Measurements from ENCODE around the gene NFILZ.

The NFILZ gene

DNA sequence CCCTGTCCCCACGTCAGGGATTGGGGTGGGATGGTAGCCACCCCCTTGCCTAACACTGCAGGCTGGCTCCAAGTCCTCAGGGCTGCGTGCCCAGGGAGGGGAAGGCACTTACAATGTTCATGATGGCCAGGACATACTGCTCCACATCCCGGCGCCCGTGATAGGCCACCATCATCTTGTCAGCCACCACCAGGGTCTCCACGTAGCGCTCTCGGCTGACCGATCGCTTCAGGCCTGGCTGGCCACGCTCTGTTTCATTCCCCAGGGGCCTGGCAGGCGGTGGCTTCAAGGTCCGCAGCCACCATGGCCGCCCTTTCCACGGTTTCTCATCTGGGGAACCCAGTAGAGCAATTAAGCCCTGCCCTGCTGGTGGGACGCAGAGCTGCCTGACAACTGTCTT lies 29.6 kb upstream of the NFILZ start:
- H3K9me3 ChIP-seq (ENCODE audit: control insufficient read depth, insufficient read depth, low read length): no peaks in the 10 kb centered on the region
- no peak overlapping the region for H3K9ac ChIP-seq (ENCODE audit: low read depth, low read length)
- no peak overlapping the region for H3K4me3 ChIP-seq (ENCODE audit: low read depth, low read length)
- H3K36me3 ChIP-seq (ENCODE audit: control insufficient read depth, insufficient read depth, low read length): peaks cover 8% of the 10 kb centered on the region
- no peaks in the 10 kb centered on the region for H3K4me1 ChIP-seq (ENCODE audit: control insufficient read depth, insufficient read depth, low read length)
- H3K27me3 ChIP-seq (ENCODE audit: control insufficient read depth, insufficient read depth, low read length): no peaks in the 10 kb centered on the region

DNA sequence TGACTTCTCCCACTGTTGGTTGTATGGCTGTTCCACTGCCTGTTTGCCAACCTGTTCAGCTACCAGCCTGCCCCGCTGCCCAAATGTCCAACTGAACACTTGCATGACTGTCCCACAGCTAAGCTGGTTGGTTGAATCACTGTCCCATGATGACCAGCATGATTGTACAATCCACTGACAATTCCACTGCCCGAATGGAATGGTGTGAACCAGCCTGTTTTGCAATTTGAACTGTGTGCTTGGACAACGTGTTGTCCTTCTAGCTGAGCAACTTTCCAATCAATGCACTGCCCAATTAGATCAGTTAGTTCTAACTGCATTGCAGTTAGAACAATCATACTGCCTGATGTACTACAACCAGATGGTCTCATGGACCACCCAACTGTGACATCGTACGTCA lies 28.6 kb upstream of the NFILZ start:
- H3K4me3 ChIP-seq (ENCODE audit: low read depth, low read length): no peak overlapping the region
- peaks cover 4% of the 10 kb centered on the region for H3K36me3 ChIP-seq (ENCODE audit: control insufficient read depth, insufficient read depth, low read length)
- H3K4me1 ChIP-seq (ENCODE audit: control insufficient read depth, insufficient read depth, low read length): no peaks in the 10 kb centered on the region
- no peak overlapping the region for H3K9ac ChIP-seq (ENCODE audit: low read depth, low read length)
- H3K27me3 ChIP-seq (ENCODE audit: control insufficient read depth, insufficient read depth, low read length): no peaks in the 10 kb centered on the region
- no peaks in the 10 kb centered on the region for H3K9me3 ChIP-seq (ENCODE audit: control insufficient read depth, insufficient read depth, low read length)

DNA sequence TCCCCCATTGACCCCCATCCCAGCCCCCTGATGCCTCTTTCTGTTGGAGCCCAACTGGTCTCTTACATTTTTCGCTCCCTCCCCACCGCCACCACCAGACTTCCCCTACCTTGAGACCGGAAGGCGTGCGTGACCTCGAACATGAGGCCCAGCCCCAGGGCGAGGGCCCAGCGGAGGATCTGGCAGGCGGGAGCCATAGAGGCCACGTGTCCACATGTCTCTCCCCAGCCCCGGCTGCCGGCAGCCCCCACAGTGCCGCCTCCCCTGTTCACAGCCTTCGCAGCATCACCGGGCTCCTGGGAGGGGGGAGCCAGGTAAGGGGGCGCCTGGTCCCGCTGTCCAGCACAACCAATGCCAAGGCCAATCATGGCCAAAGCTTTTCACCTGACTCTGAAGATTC lies 24.9 kb upstream of the NFILZ start:
- Histone ChIP-seq H3K27me3 (ENCODE audit: control insufficient read depth, insufficient read depth, low read length) (no peaks in the 10 kb centered on the region), H3K9ac (ENCODE audit: low read depth, low read length) (no peak overlapping the region), H3K36me3 (ENCODE audit: control insufficient read depth, insufficient read depth, low read length) (peaks cover 4% of the 10 kb centered on the region), H3K4me1 (ENCODE audit: control insufficient read depth, insufficient read depth, low read length) (peaks cover 9% of the 10 kb centered on the region), H3K4me3 (ENCODE audit: low read depth, low read length) (no peak overlapping the region), H3K9me3 (ENCODE audit: control insufficient read depth, insufficient read depth, low read length) (no peaks in the 10 kb centered on the region)

DNA sequence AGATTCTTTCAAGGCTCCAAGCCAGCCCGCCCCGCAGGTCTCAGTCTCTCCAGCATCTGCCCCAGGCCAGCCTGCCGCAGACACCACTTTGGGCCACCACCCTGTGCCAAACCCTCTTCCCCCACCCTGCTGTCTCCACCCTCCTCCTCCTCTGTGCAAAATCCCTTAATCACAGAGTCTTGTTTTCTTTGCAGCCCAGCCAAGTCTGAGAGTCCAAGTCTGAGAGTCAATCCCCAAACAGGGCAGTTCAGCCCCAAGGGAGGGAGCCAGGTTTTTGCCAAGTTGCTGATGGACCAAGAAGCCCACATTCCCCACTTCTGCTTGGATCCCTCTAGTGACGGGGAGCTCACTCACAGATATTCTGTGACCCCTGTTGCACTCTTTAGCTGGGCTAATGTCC lies 23.0 kb upstream of the NFILZ start:
- Histone ChIP-seq H3K9ac (ENCODE audit: low read depth, low read length) (no peak overlapping the region), H3K9me3 (ENCODE audit: control insufficient read depth, insufficient read depth, low read length) (no peaks in the 10 kb centered on the region), H3K27me3 (ENCODE audit: control insufficient read depth, insufficient read depth, low read length) (no peaks in the 10 kb centered on the region), H3K4me1 (ENCODE audit: control insufficient read depth, insufficient read depth, low read length) (peaks cover 14% of the 10 kb centered on the region), H3K4me3 (ENCODE audit: low read depth, low read length) (no peak overlapping the region), H3K36me3 (ENCODE audit: control insufficient read depth, insufficient read depth, low read length) (no peaks in the 10 kb centered on the region)

DNA sequence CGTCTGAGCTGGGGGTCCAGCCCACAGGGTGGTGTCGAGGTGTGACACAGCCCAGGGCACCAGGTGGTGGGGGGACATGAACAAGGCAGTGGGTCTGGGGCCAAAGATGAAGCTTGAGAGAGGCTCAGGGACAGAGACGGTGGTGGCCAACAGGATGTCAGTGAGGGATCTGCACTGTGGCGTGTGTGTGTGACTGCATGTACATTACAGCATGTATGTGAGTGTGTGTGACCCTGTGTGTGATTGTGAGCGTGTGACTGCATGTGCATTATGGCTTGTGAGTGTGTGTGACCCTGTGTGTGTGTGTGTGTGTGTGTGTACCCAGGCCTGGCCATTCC lies 21.5 kb upstream of the NFILZ start:
- H3K4me3 ChIP-seq (ENCODE audit: low read depth, low read length): peak overlapping the region; percentile 95
- no peaks in the 10 kb centered on the region for H3K9me3 ChIP-seq (ENCODE audit: control insufficient read depth, insufficient read depth, low read length)
- H3K9ac ChIP-seq (ENCODE audit: low read depth, low read length): no peak overlapping the region
- no peaks in the 10 kb centered on the region for H3K36me3 ChIP-seq (ENCODE audit: control insufficient read depth, insufficient read depth, low read length)
- H3K4me1 ChIP-seq (ENCODE audit: control insufficient read depth, insufficient read depth, low read length): peaks cover 14% of the 10 kb centered on the region
- H3K27me3 ChIP-seq (ENCODE audit: control insufficient read depth, insufficient read depth, low read length): no peaks in the 10 kb centered on the region

DNA sequence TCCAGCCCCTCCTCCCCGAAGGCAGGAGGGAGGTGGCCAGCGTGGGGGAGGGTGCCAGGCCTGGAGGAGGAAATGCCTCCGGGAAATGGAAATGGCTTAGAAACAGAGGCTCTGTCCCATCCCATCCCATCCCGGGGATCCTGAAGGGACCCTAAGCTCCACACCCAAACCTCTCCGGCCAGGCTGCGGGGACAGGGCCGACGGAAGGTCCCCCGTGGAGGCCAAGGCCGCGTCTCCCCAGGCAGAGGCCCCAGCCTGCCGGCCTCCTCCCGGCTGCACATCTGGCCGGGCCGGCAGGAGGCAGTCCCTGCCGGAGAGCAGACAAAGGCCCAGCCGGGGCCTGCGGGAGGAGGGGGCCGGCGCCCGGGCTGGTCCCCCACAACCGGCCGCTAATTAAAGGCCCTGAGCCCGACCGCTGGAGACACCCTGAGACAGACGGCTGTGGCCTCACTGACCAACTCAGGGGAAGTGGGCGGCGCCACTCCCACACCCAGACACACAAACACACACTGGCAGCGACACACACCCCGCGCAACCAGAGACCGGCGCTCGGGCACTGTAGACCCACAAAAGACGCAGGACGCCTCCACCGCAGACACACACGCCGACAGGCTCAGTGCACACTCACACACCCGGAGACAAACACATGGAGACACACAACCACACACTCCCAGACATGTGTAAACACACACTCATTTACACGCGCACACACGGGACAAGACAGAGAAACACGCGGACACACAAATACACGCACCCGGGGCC lies 21.0 kb upstream of the NFILZ start:
- H3K9me3 ChIP-seq (ENCODE audit: control insufficient read depth, insufficient read depth, low read length): no peaks in the 10 kb centered on the region
- H3K36me3 ChIP-seq (ENCODE audit: control insufficient read depth, insufficient read depth, low read length): no peaks in the 10 kb centered on the region
- peak overlapping the region; percentile 95 for H3K4me3 ChIP-seq (ENCODE audit: low read depth, low read length)
- peaks cover 14% of the 10 kb centered on the region for H3K4me1 ChIP-seq (ENCODE audit: control insufficient read depth, insufficient read depth, low read length)
- no peaks in the 10 kb centered on the region for H3K27me3 ChIP-seq (ENCODE audit: control insufficient read depth, insufficient read depth, low read length)
- H3K9ac ChIP-seq (ENCODE audit: low read depth, low read length): peak overlapping the region; percentile 87

DNA sequence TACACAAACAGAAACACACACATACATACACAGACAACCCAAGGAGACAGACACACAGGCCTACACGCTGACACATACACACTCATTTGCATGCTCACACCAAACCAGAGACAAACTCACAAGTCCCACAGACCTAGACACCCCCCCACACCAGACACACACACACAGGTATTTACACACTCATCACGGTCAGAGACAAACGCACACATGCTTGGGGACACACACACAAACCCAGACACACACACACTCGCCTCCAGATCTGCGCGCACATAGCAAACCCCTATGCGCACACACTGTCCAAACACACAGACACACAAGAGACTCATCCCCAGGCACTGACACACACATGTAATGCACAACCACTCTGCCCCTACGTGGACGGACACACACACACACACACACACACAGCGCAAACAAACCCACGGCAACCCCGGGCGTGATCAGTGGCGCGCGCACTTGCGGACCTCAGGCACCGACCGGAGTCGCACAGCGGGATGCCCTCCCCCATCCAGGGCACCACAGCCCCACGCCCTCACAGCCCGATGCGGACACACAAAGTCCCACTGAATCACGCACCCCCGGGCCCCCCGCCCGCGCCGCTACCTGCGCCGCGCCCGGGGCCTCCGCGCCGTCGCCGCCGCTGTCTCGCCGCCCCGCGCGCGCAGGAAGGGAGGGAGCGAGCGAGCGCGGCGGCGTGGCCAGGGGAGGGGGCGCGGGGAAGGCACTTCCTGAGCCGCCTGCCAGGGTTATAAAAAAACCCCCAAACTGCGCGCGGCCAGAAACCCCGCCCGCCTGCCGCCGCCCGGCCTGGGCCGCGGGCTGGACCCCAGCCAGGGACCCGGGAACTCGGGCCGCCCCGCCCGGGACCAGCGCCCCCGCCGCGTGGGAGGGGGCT lies 20.1 kb upstream of the NFILZ start, which contains the start of gene ADAMTS10:
TSS of gene ADAMTS10 (minus strand) at position 675 of the 895 bp plus-strand sequence. CDS start 5,005 bp downstream, outside the sequence.
- Histone ChIP-seq H3K27me3 (ENCODE audit: control insufficient read depth, insufficient read depth, low read length) (no peaks in the 10 kb centered on the region), H3K9ac (ENCODE audit: low read depth, low read length) (peak within 1 kb of the TSS; percentile 87), H3K36me3 (ENCODE audit: control insufficient read depth, insufficient read depth, low read length) (no peaks in the 10 kb centered on the region), H3K9me3 (ENCODE audit: control insufficient read depth, insufficient read depth, low read length) (no peaks in the 10 kb centered on the region), H3K4me1 (ENCODE audit: control insufficient read depth, insufficient read depth, low read length) (peaks cover 14% of the 10 kb centered on the region), H3K4me3 (ENCODE audit: low read depth, low read length) (peak within 1 kb of the TSS; percentile 95)

DNA sequence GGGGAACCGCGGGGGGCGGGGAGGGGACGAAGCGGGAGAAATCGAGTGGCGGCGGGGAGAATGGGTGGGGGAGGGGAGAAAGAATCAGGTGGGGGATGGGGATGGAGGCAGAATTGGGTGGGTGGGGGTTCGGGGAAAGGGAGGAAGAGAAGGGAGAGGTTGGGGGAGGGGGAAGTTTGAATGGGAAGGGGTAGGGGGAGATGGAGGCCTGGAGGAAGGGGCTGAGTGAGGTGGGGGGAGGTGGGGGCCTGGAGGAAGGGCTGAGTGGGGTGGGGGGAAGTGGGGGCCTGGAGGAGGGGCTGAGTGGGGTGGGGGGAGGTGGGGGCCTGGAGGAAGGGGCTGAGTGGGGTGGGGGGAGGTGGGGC lies 19.5 kb upstream of the NFILZ start:
- Histone ChIP-seq H3K4me3 (ENCODE audit: low read depth, low read length) (no peak overlapping the region), H3K9me3 (ENCODE audit: control insufficient read depth, insufficient read depth, low read length) (no peaks in the 10 kb centered on the region), H3K4me1 (ENCODE audit: control insufficient read depth, insufficient read depth, low read length) (peaks cover 14% of the 10 kb centered on the region), H3K9ac (ENCODE audit: low read depth, low read length) (no peak overlapping the region), H3K27me3 (ENCODE audit: control insufficient read depth, insufficient read depth, low read length) (no peaks in the 10 kb centered on the region), H3K36me3 (ENCODE audit: control insufficient read depth, insufficient read depth, low read length) (no peaks in the 10 kb centered on the region)

DNA sequence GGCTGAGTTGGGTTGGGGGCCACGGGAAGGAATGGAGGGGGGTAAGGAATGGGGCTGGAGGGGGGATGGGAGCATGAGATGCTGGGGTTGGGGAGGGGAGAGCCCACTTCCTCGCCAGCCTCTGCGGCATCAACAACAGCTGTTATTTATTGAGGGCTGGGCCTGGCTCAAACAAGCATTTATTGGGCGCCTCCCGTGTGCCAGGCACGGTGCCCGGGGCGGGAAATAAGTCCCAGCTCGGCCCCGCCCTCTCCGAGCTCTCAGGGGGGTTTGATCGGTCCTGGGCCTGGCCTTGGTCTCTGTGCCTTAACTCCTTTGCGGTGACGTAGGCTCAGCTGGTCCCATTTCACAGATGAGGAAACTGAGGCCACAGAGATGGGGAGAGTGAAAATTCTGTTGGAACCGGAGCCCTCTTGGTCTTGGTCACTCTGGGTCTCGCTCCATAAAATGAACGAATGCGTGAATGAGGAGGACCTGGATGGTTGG lies 19.0 kb upstream of the NFILZ start:
- Histone ChIP-seq H3K36me3 (ENCODE audit: control insufficient read depth, insufficient read depth, low read length) (no peaks in the 10 kb centered on the region), H3K4me3 (ENCODE audit: low read depth, low read length) (peak overlapping the region; percentile 13), H3K27me3 (ENCODE audit: control insufficient read depth, insufficient read depth, low read length) (no peaks in the 10 kb centered on the region), H3K9ac (ENCODE audit: low read depth, low read length) (no peak overlapping the region), H3K4me1 (ENCODE audit: control insufficient read depth, insufficient read depth, low read length) (peaks cover 14% of the 10 kb centered on the region), H3K9me3 (ENCODE audit: control insufficient read depth, insufficient read depth, low read length) (no peaks in the 10 kb centered on the region)

DNA sequence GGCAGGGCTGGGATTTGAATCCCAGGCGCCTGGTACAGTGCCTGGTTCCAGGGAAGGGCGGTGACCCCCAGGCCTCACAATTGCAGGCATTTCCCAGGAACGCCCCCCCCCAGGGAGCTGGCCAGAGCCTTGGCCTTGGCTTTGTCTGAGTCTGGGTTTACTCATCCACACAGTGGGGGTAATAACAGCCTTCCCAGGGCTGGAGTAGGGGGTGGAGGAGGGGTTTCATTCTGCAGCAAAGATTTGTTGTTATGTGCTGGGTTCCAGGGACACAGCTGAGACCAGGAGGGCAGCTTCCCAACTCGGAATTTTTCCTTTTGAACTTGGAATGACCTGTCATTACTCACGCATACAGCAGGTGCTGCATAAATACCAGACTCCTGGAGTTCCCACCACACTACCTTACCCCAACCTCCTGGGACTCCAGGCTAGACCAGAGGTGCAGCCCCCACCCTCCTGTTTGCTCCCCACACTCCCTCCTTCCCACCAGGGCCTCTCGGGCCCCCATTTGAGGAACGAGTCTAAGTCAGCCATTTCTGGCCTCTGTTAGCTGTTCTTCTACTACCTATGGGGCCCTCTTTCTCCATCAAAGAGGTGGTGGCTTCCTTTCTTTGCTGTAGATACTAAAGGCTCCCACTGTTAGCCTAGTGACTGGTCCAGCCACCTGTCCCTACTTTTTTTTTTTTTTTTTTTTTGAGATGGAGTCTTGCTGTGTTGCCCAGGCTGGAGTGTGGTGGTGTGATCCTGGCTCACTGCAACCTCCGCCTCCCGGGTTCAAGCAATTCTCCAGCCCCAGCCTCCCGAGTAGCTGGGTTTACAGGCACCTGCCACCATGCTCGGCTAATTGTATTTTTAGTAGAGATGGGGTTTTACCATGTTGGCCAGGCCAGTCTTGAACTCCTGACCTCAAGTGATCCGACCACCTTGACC lies 18.3 kb upstream of the NFILZ start:
- Histone ChIP-seq H3K27me3 (ENCODE audit: control insufficient read depth, insufficient read depth, low read length) (no peaks in the 10 kb centered on the region), H3K4me1 (ENCODE audit: control insufficient read depth, insufficient read depth, low read length) (peaks cover 14% of the 10 kb centered on the region), H3K36me3 (ENCODE audit: control insufficient read depth, insufficient read depth, low read length) (no peaks in the 10 kb centered on the region), H3K9ac (ENCODE audit: low read depth, low read length) (no peak overlapping the region), H3K9me3 (ENCODE audit: control insufficient read depth, insufficient read depth, low read length) (no peaks in the 10 kb centered on the region), H3K4me3 (ENCODE audit: low read depth, low read length) (no peak overlapping the region)

DNA sequence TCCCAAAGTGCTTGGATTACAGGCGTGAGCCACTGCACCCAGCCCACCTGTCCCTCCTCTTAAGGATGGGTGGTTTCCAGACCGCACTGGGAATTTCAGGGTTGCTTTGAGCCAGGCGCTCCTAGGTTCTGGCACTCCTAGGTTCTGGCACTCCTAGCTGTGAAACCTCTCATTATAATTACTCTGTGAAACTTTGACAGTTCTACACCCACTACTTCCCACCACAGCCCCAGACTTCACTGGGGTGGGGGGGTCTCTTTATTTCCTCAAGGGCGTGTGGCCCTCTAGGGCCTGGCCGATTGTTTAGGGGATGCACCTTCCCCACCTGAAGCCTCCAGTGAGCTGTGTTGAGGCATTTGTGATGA lies 17.6 kb upstream of the NFILZ start:
- Histone ChIP-seq H3K9ac (ENCODE audit: low read depth, low read length) (no peak overlapping the region), H3K9me3 (ENCODE audit: control insufficient read depth, insufficient read depth, low read length) (no peaks in the 10 kb centered on the region), H3K4me3 (ENCODE audit: low read depth, low read length) (no peak overlapping the region), H3K36me3 (ENCODE audit: control insufficient read depth, insufficient read depth, low read length) (no peaks in the 10 kb centered on the region), H3K27me3 (ENCODE audit: control insufficient read depth, insufficient read depth, low read length) (no peaks in the 10 kb centered on the region), H3K4me1 (ENCODE audit: control insufficient read depth, insufficient read depth, low read length) (peaks cover 14% of the 10 kb centered on the region)
